ENCODE data around the gene VSTM2B.

DNA sequence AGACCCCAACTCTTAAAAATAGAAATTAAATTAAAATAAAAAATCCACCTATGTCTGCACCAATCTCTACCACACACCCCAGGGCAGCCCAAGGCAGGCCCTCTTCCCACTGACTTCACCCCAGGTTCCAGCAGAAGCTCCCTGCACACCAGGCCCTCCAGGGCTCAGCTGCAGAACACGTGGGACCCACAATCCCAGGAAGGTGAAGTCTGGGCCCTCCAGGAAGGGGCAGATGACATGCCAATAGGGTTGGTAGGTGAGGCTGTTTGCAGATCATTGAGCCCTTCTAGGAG lies 19.2 kb upstream of the VSTM2B start:
- TF ChIP-seq, protein P1, sequence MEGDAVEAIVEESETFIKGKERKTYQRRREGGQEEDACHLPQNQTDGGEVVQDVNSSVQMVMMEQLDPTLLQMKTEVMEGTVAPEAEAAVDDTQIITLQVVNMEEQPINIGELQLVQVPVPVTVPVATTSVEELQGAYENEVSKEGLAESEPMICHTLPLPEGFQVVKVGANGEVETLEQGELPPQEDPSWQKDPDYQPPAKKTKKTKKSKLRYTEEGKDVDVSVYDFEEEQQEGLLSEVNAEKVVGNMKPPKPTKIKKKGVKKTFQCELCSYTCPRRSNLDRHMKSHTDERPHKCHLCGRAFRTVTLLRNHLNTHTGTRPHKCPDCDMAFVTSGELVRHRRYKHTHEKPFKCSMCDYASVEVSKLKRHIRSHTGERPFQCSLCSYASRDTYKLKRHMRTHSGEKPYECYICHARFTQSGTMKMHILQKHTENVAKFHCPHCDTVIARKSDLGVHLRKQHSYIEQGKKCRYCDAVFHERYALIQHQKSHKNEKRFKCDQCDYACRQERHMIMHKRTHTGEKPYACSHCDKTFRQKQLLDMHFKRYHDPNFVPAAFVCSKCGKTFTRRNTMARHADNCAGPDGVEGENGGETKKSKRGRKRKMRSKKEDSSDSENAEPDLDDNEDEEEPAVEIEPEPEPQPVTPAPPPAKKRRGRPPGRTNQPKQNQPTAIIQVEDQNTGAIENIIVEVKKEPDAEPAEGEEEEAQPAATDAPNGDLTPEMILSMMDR (IDR thresholded peaks at IDR 0.05), result no peak
- TF ChIP-seq EP300 (IDR thresholded peaks at IDR 0.05) (no peak), POLR2A (IDR thresholded peaks at IDR 0.05) (no peak), POLR2AphosphoS5 (IDR thresholded peaks at IDR 0.05) (no peak)
